NCI-H2171 treated with DMSO at 0.1 percent for 48 hours (cell line): ENCODE measurements around the gene STK24.

Experiments used
- DNase-seq: peaks from one replicate; lab custom pipeline; 2025; lab: John Stamatoyannopoulos, UW

The STK24 gene

GRCh38 chr13:98450539-98451111 lies 126.3 kb downstream of the STK24 start:
- no peak for DNase-seq

GRCh38 chr13:98450026-98450425 lies 126.9 kb downstream of the STK24 start:
- no peak for DNase-seq

GRCh38 chr13:98449273-98449672 lies 127.6 kb downstream of the STK24 start:
- DNase-seq: no peak

GRCh38 chr13:98448642-98448928 lies 128.3 kb downstream of the STK24 start:
- no peak for DNase-seq

DNA sequence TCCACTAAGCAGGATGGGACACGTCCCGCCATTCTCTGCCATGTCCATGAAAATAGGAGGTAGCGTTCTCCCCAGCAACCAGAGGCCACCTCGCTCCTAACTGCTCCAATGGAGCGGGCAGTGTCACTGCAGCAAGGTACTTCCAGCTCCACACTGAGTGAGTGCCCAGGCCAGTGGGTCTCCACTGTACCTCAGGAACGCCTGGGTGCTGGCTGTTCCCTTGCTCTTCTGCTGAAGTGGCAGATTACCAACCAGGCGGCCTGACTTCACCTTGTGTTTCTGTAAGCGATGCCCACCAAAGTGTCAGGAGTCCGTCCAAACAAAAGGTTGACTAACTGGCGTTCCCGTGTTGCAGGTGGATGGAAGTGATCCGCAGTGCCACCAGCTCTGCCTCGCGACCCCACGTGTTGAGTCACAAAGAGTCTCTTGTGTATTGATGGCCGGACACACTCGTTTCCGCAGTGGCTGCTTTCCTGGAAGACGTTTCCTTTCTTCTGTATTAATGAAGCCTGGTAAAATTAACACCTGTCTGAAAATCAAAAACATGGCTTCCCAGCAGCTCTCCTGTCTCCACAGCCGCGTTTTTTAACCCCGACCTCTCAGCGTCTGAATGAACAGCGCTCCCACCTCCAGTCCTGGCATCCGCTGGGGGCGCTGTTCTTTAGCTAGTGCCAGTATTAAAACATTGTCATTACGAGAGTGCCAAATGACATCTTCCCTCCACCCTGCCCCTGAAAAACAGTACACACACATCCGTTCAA lies 128.8 kb downstream of the STK24 start:
- no peak for DNase-seq

DNA sequence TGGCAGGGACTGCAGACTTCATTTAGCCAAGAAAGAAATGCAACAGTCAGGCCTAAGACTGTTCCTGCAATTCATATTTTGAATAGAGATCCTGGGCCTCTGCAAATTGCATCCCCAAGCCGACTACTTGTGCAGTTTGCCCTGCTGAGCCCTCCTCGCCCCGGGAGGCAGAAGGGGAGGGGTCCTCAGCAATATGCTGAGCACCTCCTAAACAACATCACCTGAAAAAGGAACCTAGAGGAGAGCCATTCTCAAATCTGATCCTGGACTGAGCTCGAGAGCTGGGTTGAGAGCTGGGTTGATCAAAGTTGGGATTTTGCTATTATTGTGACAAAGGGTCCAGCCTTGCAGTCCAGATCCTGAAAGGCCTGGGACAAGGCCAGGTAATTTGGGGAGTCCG lies 129.8 kb downstream of the STK24 start:
- DNase-seq: no peak

- no peak for DNase-seq
These were observed 130.7 kb downstream of the STK24 start for GRCh38 chr13:98446234-98446621.

GRCh38 chr13:98445340-98446233 lies 131.3 kb downstream of the STK24 start:
- DNase-seq: peak; percentile 36

DNA sequence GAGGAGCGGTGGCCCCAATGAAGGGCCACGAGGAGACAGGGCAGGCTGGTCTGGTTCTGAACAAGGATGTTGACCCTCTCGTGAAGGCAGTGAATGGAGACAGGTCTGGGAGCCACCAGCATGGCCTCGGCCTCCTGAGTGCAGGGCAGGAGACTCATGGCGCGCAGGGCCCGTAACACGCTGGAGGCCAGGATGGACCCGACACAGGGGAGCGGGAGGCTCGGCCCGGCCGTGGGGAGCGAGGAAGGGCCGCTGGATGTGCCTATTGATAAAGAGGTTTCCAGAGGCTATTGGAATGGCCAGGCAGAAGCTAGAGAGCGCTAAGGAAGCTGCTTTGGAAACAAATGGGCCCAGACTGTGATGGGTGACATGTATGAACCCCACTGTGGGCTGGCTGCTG lies 132.5 kb downstream of the STK24 start:
- no peak for DNase-seq

- no peak for DNase-seq
These were observed 133.0 kb downstream of the STK24 start for GRCh38 chr13:98443800-98444325.

- DNase-seq: no peak
These were observed 133.6 kb downstream of the STK24 start for GRCh38 chr13:98443329-98443728.

GRCh38 chr13:98442391-98443230 lies 134.3 kb downstream of the STK24 start:
- no peak for DNase-seq

DNA sequence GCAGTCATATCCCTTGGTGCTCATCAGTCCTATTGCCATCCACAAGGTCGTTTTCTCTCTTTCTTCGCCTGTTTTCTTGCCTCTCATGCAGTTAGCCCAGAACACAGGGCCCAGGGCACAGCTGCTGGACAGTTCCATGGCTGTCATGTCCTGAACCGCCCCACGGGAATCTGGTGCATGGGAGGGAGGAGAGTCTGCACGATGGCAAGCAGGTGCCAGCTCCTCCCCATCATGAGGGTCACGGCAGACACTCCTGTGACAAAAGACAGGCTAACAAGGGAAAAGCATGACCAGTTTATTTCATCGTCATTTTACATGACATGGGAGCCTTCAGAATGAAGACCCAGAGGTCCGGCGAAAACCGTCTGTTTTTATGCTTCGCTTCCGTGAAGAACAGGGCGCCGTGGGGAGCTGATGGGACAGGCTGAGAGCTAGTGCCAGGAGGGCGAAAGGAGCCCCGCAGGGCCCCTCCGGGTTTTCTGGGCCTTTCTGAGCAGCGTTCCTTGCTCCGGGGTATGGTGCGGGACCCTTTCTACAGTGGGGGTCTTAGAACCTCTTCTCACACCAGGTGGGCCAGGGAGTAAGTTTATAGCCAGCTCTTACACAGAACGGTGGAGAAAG lies 135.7 kb downstream of the STK24 start:
- DNase-seq: no peak

GRCh38 chr13:98440390-98441055 lies 136.4 kb downstream of the STK24 start:
- no peak for DNase-seq

GRCh38 chr13:98439896-98440295 lies 137.0 kb downstream of the STK24 start:
- DNase-seq: no peak

- no peak for DNase-seq
These were observed 137.6 kb downstream of the STK24 start for GRCh38 chr13:98439126-98439828.

DNA sequence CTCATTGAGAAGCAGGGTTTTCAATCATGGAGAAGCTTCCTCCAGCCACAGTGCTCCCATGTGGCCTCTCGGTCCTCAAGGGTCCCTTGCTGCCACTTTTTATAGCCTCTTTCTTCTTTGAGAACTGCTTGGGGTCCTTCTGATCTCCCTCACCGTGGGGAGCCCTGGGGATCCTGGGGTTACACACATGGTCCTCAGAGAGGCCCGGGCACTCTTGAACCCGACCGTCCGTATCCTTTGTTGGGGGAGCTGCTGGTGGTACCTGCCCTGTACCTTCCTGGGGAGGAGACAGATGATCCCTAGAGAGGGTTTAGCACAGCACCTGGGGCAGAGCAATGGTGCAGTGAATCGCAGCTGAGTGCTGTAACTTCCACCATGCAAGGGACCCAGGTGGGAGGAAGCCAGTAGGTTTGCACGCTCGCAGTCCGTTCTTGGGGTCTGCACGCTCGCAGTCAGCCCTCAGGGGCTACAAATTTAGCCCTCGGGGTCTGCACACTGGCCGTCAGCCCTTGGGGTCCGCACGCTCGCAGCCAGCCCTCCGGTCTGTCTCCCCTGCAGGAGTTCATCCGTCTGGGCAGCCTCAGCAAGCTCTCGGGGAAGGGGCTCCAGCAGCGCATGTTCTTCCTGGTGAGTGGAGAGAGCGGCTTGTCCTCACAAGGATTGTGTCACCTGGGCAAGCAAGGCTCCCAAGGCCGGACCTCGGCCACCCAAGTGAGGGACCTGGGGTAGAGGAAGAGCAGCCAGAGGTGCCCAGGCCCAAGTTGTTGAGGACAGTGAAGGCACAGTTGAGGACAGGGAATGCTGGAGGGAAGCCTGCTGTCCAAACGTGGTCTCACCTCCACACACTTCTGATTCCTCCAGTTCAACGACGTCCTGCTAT lies 138.4 kb downstream of the STK24 start:
- DNase-seq: no peak

GRCh38 chr13:98436233-98436910 lies 140.5 kb downstream of the STK24 start:
- no peak for DNase-seq

- no peak for DNase-seq
These were observed 141.5 kb downstream of the STK24 start for GRCh38 chr13:98435376-98435775.
